IPS-18a (cell line): ENCODE results near the gene ADGRL3.

Source experiments
- H3K27ac ChIP-seq: one replicate; pipeline ENCODE4 v1.5.1; 2013; ENCODE audit warnings: low read length
- H3K27me3 ChIP-seq: one replicate; pipeline ENCODE4 v1.6.1; 2013; ENCODE audit warnings: mild to moderate bottlenecking, low read length; ENCODE audit not compliant: control insufficient read depth, insufficient read depth
- H3K36me3 ChIP-seq: one replicate; pipeline ENCODE4 v1.6.1; 2013; ENCODE audit warnings: low read depth, low read length; ENCODE audit not compliant: control insufficient read depth
- H3K4me1 ChIP-seq: one replicate; pipeline ENCODE4 v1.6.1; 2013; ENCODE audit warnings: low read depth, low read length; ENCODE audit not compliant: control insufficient read depth
- H3K4me3 ChIP-seq: one replicate; pipeline ENCODE4 v1.5.1; 2013; ENCODE audit warnings: low read length
- H3K9ac ChIP-seq: one replicate; pipeline ENCODE4 v1.6.1; 2013; ENCODE audit warnings: mild to moderate bottlenecking, low read length, moderate library complexity
- H3K9me3 ChIP-seq: one replicate; pipeline ENCODE4 v1.6.1; 2013; ENCODE audit warnings: low read depth, low read length; ENCODE audit not compliant: control insufficient read depth

The ADGRL3 gene

DNA sequence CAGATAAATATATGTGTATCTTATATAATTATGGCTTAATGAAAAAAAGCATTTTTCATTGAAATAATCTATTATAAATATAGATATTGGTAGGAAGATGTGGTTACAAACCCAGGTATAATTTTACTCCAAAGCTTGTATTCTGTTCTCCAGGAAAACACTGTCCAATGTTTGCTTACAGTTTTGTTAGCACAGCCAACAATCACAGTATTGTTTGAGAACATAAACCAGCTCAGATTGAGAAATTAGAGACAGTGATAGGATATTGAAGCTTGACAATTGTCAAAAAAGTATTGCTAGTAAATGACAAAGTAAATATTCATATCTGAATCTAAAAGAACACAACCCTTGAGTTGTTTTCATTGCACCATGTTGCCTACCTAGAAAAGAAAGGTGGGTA, 228.8 kb downstream of the ADGRL3 start:
- Histone ChIP-seq H3K4me1 (no peaks in the 10 kb centered on the region), H3K9ac (no peak overlapping the region), H3K9me3 (no peaks in the 10 kb centered on the region), H3K36me3 (no peaks in the 10 kb centered on the region), H3K4me3 (no peak overlapping the region), H3K27ac (no peak overlapping the region), H3K27me3 (no peaks in the 10 kb centered on the region)

DNA sequence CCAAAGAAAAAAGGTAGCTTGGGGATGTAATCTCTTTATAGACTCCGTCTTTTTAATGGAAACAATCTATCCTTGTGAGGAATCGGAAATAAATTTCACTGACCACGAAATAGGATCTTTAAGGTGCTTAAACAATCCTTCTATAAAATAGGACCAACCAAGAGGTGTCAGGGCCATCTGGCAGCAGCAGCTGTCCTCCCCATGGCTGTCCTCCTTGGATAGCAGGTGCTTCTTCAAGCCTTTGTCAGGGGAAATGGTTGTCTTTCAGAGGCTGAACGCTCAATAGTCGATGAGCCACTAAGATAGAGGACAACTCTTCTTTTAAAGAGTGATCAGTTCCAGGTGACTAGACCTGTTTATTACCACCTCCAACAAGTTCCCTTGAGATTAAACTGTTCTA, 231.0 kb downstream of the ADGRL3 start:
- H3K36me3 ChIP-seq: no peaks in the 10 kb centered on the region
- H3K9ac ChIP-seq: no peak overlapping the region
- H3K27me3 ChIP-seq: no peaks in the 10 kb centered on the region
- no peak overlapping the region for H3K27ac ChIP-seq
- H3K9me3 ChIP-seq: no peaks in the 10 kb centered on the region
- no peaks in the 10 kb centered on the region for H3K4me1 ChIP-seq
- H3K4me3 ChIP-seq: no peak overlapping the region

DNA sequence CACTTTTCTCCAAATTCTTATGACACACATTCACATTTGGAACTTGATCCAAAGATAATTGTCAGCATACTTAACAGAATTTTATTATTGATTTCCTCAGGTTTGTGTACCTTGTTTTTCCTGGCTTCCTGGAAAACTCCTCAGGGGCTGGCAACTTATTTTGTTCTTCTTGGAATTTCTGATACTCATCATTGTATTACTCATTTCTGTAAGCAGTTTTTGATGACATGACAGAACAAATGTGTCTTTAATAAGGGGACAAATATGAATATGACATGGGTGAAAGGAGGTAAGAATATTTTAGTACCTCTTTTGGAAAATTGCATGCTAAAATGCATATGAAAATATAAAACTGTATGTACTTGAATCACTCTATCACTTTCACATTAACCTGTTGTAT, 237.8 kb downstream of the ADGRL3 start:
- no peak overlapping the region for H3K4me3 ChIP-seq
- no peaks in the 10 kb centered on the region for H3K27me3 ChIP-seq
- no peak overlapping the region for H3K9ac ChIP-seq
- no peaks in the 10 kb centered on the region for H3K4me1 ChIP-seq
- H3K36me3 ChIP-seq: no peaks in the 10 kb centered on the region
- H3K27ac ChIP-seq: no peak overlapping the region
- no peaks in the 10 kb centered on the region for H3K9me3 ChIP-seq

DNA sequence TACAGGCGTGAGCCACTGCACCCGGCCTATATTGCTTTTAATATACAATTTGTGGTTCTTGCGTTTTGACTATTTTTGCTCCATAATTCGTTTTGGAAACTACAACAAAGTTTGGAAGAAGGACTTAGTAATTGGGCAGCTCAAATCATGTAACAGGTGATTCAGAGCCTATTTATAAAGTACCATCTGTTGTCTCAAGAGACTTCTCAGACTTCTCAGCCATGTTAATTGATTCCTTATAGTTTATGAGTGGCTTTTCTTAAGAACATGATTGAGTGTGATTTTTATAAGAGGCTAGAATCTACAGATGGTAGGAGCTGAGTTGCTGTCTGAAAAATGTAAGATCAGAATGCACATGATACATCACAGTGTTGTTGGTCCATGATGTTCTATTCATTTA, 240.2 kb downstream of the ADGRL3 start:
- H3K9ac ChIP-seq: no peak overlapping the region

DNA sequence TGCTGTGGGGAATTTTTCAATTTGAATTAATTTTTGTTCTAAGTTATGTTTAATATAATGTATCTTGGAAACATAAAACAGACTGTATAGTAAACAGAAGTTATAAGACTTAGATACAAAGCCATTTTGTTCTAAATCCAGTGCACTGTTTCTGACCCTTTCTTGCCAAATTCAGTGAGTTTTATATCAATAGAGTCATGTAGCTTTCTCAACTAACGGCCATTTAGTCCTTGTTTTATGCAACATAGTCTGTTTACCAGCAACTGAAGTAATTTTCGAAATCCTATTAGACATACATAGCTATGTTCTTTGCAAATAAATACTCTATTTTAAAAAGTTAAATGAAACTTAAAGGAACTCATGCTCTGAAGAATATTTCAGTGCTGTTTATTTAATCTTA, 242.8 kb downstream of the ADGRL3 start:
- Histone ChIP-seq H3K36me3 (no peaks in the 10 kb centered on the region), H3K27ac (no peak overlapping the region)

More for the DNA sequence above, 240.2 kb downstream of the ADGRL3 start:
- Histone ChIP-seq H3K9me3 (no peaks in the 10 kb centered on the region), H3K4me1 (no peaks in the 10 kb centered on the region), H3K36me3 (no peaks in the 10 kb centered on the region), H3K27me3 (no peaks in the 10 kb centered on the region), H3K4me3 (no peak overlapping the region), H3K27ac (no peak overlapping the region)

DNA sequence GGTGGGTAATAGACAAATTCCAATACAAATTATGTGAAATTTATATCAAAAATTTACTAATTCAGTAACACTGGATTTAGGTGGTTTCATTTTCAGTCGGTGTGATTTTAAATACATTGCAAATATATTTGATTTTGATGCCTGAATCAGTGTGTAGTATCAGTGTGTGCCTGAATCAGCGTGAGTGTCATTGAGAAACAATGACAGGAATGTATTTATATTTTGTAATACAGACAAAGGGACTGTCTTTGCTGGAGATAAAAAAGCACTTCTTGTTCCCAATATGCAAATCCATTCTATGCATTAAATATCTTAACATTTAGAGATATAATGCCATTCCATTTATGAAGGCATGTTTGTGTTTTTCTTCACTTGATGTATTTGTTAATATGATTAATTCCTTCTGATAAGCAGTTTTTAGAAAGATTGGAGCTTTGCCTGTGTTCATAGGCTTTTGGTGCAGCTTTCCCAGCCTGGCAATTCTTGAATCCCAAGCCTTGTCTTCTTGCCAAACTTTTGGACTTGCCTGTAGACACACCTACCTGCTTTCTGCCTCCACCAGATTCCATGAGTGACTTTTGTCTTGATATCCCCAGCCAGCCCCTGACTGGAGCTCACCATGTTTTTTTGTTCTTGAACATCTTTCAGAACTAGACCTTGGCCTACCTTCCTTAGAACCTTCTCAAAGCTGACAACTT, 243.8 kb downstream of the ADGRL3 start:
- Histone ChIP-seq H3K27me3 (no peaks in the 10 kb centered on the region), H3K36me3 (no peaks in the 10 kb centered on the region), H3K4me1 (no peaks in the 10 kb centered on the region), H3K9ac (no peak overlapping the region), H3K9me3 (no peaks in the 10 kb centered on the region), H3K4me3 (no peak overlapping the region), H3K27ac (no peak overlapping the region)

More for the DNA sequence above, 242.8 kb downstream of the ADGRL3 start:
- no peaks in the 10 kb centered on the region for H3K4me1 ChIP-seq
- no peak overlapping the region for H3K9ac ChIP-seq
- no peaks in the 10 kb centered on the region for H3K27me3 ChIP-seq
- H3K9me3 ChIP-seq: no peaks in the 10 kb centered on the region
- H3K4me3 ChIP-seq: no peak overlapping the region

DNA sequence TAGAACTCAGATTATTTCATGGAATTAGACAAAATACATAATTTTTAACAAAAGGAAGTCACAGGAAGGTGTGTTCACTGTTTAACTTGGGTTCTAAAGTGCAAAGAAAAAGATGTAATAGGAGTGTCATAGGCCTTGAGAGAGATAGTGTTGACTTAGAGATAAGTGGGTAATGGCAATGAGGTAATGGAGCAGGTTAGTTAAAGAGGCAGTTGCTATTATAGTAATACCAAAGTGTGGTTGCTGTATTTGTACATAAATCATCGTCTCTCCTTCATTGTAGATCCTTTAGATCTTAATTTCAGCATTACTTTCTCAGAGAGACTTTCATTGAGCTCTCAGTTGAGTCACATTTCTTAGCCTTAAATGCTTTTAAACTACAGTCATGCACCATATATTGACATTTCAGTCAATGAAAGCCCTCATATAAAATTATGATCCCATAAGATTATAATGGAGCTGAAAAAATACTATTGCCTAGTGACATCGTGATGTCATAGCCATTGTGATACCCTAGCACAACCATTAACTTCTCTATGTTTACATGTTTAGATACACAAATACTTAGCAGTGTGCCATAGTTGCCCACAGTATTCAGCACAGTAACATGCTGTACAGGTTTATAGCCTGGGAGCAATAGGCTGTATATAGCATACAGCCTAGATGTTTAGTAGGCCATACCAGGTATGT, 245.4 kb downstream of the ADGRL3 start:
- no peaks in the 10 kb centered on the region for H3K9me3 ChIP-seq
- H3K4me3 ChIP-seq: no peak overlapping the region
- H3K4me1 ChIP-seq: no peaks in the 10 kb centered on the region
- no peak overlapping the region for H3K27ac ChIP-seq
- H3K9ac ChIP-seq: no peak overlapping the region
- no peaks in the 10 kb centered on the region for H3K27me3 ChIP-seq
- no peaks in the 10 kb centered on the region for H3K36me3 ChIP-seq

DNA sequence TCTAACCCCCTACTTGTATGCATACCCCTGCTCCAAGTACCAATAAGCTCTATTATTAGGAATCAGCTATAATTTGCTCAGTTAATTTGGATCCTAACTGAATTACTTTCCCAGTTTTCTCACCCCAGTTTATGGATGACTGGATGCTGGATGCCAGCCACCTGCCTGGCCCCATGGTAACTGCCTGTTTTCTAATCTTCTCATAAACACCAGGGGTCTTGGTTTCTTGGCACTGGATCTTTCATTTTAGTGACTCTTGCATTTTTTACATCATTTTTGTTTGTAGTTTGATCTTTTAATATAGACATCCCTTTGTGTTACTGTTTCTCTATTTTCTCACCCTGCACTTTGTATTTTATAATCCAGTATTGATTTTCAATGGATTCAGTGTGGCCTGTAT, 246.8 kb downstream of the ADGRL3 start:
- Histone ChIP-seq H3K27me3 (no peaks in the 10 kb centered on the region), H3K27ac (no peak overlapping the region), H3K36me3 (no peaks in the 10 kb centered on the region), H3K4me3 (no peak overlapping the region), H3K4me1 (no peaks in the 10 kb centered on the region), H3K9ac (no peak overlapping the region), H3K9me3 (no peaks in the 10 kb centered on the region)

DNA sequence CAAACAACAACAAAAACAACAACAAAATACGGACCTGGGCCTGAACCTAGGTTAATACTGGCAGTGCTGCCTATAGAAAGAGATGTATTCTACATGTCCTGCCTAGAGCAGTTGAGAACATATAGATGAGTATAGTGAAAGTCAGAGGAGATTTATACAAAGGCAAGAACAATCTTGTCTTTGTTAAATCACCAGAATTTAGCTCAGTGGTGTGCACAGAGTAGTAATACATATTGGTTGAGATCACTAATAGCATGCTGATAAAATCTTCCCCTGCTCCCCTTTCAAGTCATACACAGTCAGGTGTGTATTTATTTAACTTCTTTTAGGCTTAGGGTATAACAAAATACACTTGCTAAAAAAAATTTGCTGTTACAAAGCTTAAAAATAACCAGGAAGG, 247.8 kb downstream of the ADGRL3 start:
- Histone ChIP-seq H3K4me1 (no peaks in the 10 kb centered on the region), H3K9me3 (no peaks in the 10 kb centered on the region), H3K27me3 (no peaks in the 10 kb centered on the region), H3K4me3 (no peak overlapping the region), H3K36me3 (no peaks in the 10 kb centered on the region), H3K9ac (no peak overlapping the region), H3K27ac (no peak overlapping the region)

DNA sequence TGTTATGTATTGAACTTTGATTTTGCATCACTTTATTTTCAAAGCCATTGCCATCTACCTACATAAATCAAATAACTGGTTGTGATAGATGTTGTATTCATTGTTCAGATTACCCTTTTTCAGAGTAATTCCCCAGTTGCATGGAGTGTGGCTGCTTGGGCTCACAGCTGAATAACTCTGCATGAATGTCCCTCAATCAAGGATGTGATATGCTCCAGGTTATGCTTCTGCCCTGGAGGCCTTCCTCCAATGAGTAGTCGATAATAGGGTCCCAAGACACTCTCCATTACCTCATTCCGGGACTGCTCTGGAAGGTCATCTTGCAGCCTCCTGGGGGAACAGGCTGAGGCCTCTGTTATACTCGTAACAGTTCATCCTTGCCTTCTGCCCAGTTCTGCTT, 251.8 kb downstream of the ADGRL3 start:
- H3K4me1 ChIP-seq: no peaks in the 10 kb centered on the region
- H3K27ac ChIP-seq: no peak overlapping the region
- no peaks in the 10 kb centered on the region for H3K36me3 ChIP-seq
- no peak overlapping the region for H3K4me3 ChIP-seq
- H3K27me3 ChIP-seq: no peaks in the 10 kb centered on the region
- no peak overlapping the region for H3K9ac ChIP-seq
- H3K9me3 ChIP-seq: no peaks in the 10 kb centered on the region

DNA sequence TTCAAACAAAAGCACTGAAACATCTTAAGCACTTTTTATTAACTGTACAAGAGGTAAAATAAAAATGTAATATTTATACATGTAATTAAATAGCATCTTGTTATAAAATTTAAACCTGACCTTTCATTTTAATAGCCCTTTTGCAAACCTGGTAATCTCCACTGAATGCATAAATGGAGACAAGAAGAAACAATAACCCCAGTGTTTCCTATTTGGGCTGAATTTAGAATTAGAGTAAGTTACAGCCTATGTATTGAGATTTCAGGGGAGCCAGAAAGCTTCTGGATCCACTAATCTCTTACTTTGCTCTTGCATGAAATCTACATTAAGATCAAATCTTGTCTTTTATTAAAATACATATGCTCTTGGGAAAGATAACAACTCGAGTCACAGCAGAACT, 261.8 kb downstream of the ADGRL3 start:
- Histone ChIP-seq H3K4me3 (no peak overlapping the region), H3K27ac (no peak overlapping the region), H3K9me3 (no peaks in the 10 kb centered on the region), H3K27me3 (no peaks in the 10 kb centered on the region), H3K9ac (no peak overlapping the region), H3K4me1 (no peaks in the 10 kb centered on the region), H3K36me3 (no peaks in the 10 kb centered on the region)
